ENCODE measurements around the gene XRCC3. TPM values are rescaled to one million over a fixed set of nuclear protein-coding genes. Genes with fewer than 3 reads are reported as not detected.

XRCC3 gene
- total RNA-seq, 1 donor from 2014 or later = 30.2 TPM

DNA sequence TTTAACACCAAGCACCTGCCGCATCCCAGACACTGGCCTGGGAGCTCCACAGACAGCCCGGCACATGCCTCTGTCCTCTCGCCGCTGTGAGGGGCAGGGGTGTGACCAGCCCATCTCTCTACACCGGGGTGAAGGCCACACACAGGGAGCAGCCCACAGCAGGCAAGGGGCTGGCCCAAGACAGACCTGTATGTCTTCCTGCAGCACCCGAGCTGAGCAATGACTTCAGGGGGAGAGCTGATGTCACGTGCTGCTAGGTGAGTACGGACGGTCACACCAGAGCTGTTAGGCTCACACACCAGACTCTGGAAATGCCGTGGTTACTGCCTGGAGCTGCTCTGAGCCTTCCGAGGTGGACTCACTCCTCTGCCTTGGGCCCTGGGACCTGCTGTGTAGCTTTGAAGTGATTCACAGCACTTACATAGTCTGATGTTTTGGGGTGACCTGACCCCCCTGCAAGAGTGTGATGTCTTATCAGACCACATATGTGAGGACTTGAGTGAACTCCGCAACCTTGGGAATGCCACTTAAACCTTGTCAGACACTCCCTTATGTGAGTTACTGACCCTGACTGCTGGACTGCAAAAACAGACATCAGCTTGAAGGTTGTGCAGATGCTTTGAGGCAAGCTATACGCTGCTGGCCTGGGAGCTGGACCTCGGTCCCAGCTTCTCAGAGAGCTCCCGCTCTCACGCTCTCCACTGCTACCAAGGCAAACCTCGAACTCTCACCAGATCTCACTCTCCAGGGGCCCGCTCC, 1.8 kb downstream of the XRCC3 start:
- TF ChIP-seq, protein P1, sequence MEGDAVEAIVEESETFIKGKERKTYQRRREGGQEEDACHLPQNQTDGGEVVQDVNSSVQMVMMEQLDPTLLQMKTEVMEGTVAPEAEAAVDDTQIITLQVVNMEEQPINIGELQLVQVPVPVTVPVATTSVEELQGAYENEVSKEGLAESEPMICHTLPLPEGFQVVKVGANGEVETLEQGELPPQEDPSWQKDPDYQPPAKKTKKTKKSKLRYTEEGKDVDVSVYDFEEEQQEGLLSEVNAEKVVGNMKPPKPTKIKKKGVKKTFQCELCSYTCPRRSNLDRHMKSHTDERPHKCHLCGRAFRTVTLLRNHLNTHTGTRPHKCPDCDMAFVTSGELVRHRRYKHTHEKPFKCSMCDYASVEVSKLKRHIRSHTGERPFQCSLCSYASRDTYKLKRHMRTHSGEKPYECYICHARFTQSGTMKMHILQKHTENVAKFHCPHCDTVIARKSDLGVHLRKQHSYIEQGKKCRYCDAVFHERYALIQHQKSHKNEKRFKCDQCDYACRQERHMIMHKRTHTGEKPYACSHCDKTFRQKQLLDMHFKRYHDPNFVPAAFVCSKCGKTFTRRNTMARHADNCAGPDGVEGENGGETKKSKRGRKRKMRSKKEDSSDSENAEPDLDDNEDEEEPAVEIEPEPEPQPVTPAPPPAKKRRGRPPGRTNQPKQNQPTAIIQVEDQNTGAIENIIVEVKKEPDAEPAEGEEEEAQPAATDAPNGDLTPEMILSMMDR (IDR thresholded peaks at IDR 0.05; ENCODE audit: unreplicated experiment) = no peak

DNA sequence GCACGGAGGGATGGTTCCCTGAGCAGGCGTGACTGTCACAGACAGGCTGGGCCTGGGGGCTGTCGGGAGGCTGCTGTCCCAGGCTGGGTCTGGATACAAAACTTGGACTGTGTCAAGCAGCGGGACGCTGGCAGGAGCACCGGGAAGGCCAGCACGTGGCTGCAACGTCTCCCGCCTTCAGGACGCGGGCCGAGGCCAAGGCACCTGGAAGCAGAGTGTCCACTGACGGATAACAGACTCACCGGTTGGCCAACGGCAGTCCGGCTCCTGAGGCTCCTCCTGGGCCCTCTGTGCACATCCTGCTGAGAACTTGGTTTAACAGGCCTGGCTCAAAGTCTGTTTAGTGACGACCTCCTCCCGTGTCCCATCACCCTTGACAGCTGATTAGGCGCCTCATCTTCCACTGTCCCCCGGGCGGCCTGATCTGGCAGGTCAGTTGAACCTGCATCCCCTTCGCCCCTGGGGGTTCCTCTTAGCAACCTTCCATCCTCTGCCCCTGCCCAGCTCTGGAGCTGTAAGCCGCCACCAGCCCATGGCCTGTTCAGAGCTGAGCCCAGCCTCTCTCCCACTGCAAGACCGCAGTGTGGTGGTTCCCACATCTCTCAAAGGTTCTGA, 2.5 kb downstream of the XRCC3 start:
- peaks cover 1% of the 10 kb centered on the region for H3K36me3 Mint-ChIP-seq (ENCODE audit: insufficient read depth)
- DNase-seq (ENCODE audit: low spot score, unreplicated experiment) = no peak
- H3K27me3 Mint-ChIP-seq = no peaks in the 10 kb centered on the region
- H3K9me3 Mint-ChIP-seq (ENCODE audit: low read depth) = no peaks in the 10 kb centered on the region
- TF ChIP-seq, protein P1 (IDR thresholded peaks at IDR 0.05; ENCODE audit: unreplicated experiment) = no peak
- no peak overlapping the region for H3K4me3 Mint-ChIP-seq (ENCODE audit: low read depth)
- H3K4me1 Mint-ChIP-seq (ENCODE audit: low read depth) = peaks cover 14% of the 10 kb centered on the region
- no peak overlapping the region for H3K27ac Mint-ChIP-seq

More for the DNA sequence above, 1.8 kb downstream of the XRCC3 start:
- H3K9me3 Mint-ChIP-seq (ENCODE audit: low read depth) = no peaks in the 10 kb centered on the region
- no peaks in the 10 kb centered on the region for H3K27me3 Mint-ChIP-seq
- H3K4me3 Mint-ChIP-seq (ENCODE audit: low read depth) = peak overlapping the region; percentile 82
- peak overlapping the region; percentile 82 for H3K27ac Mint-ChIP-seq
- H3K36me3 Mint-ChIP-seq (ENCODE audit: insufficient read depth) = peaks cover 3% of the 10 kb centered on the region
- DNase-seq (ENCODE audit: low spot score, unreplicated experiment) = no peak
- peaks cover 18% of the 10 kb centered on the region for H3K4me1 Mint-ChIP-seq (ENCODE audit: low read depth)

DNA sequence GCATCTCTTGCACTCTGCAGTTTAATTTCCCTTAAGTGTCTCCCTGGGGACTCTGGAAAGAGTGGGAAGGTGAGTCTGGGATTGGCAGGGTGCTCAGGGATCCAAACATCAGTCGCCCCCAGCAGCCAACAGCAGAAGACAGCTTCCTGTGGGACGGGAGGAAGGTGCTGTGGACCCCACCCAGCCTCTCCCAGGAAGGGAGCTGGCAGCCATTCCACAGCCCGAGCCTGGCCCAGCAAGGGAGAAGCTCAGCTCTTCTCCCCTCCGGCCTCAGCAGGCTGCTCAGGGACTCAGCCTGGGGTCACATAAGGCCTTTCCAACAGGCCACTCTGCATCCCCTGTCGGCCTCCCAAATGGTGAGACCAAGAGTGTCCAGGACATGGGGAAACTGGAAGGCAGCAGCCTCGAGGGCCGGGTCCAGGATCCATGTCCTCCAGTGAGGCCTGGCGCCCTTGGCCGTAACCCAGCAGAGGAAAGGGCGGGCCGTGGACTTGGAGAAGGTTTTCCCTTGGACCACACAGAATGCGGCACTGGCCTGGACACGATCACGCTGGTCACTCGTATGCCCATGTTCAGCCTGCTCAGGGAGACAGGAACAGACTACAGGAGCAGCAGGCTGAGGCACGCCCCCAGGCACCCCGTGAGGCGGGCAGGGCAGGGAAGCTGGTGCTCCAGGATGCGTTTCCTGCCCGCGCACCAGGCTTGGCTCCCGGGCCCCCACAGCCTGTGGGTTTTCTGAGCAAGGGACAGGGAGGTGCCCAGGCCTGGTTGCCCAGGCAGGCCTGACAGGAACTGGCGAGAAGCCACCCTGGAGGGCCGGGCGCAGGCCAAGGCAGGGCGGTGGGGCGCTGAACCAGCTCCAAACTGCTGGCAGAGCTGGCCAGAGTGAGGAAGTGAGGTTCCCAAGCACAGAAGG, 3.5 kb downstream of the XRCC3 start:
- DNase-seq (ENCODE audit: low spot score, unreplicated experiment) = no peak
- H3K36me3 Mint-ChIP-seq (ENCODE audit: insufficient read depth) = no peaks in the 10 kb centered on the region
- no peak overlapping the region for H3K4me3 Mint-ChIP-seq (ENCODE audit: low read depth)
- H3K27me3 Mint-ChIP-seq = no peaks in the 10 kb centered on the region
- TF ChIP-seq, protein P1 (IDR thresholded peaks at IDR 0.05; ENCODE audit: unreplicated experiment) = no peak
- H3K27ac Mint-ChIP-seq = peak overlapping the region; percentile 69
- no peaks in the 10 kb centered on the region for H3K9me3 Mint-ChIP-seq (ENCODE audit: low read depth)
- H3K4me1 Mint-ChIP-seq (ENCODE audit: low read depth) = peaks cover 6% of the 10 kb centered on the region

DNA sequence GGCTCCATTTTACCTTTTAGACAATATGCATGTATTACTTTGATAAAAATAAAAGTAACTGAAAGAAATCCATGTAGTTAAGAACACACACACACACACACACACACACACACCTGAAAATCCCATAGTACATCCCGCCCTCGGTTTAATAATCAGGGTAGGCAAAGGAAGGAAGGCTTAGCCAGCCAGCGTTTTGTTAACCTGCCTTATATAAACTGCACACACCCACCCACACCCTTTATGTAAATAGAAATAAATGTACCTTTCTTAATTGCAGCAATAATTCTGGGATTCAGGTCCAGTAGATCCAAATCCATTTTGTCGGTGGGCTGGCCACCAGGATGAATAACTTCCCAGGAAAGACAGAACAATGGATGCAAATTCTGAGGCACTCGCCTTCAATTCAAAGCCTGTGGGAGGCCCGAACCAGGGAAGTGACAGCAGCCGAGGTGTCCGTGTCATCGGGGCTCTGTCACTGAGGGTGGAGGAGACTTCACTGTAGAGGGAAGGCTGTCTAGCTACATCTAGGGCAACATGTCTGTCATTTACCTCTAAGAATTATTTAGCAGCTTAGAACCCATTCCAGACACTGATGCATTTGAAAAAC, 4.4 kb downstream of the XRCC3 start:
- H3K4me3 Mint-ChIP-seq (ENCODE audit: low read depth) = no peak overlapping the region
- no peak for DNase-seq (ENCODE audit: low spot score, unreplicated experiment)
- no peaks in the 10 kb centered on the region for H3K9me3 Mint-ChIP-seq (ENCODE audit: low read depth)
- no peaks in the 10 kb centered on the region for H3K27me3 Mint-ChIP-seq
- no peaks in the 10 kb centered on the region for H3K36me3 Mint-ChIP-seq (ENCODE audit: insufficient read depth)
- peaks cover 6% of the 10 kb centered on the region for H3K4me1 Mint-ChIP-seq (ENCODE audit: low read depth)
- peak overlapping the region; percentile 69 for H3K27ac Mint-ChIP-seq
- TF ChIP-seq, protein P1 (IDR thresholded peaks at IDR 0.05; ENCODE audit: unreplicated experiment) = no peak

DNA sequence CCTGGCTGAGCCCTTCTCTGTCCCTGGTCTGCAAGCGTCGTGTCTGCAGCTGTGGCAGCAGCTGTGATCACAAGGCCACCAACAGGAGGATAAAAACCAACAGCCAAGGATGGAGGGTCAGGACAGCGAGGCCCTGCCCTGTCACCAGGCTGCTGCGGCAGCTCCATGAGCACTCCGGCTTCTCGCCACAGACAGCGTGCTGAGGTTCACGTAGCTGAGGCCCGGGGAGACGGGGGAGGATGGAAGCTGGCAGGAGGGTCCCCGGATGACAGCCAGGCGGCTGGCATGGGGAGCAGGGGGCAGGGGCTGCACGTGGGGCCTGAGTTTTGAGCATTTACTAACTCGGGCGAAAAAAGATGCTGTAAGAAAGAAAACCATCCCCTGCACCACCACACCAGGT, 5.4 kb downstream of the XRCC3 start:
- DNase-seq (ENCODE audit: low spot score, unreplicated experiment) = no peak
- H3K4me3 Mint-ChIP-seq (ENCODE audit: low read depth) = no peak overlapping the region
- H3K27ac Mint-ChIP-seq = no peak overlapping the region
- H3K27me3 Mint-ChIP-seq = no peaks in the 10 kb centered on the region
- H3K4me1 Mint-ChIP-seq (ENCODE audit: low read depth) = peaks cover 4% of the 10 kb centered on the region
- no peaks in the 10 kb centered on the region for H3K9me3 Mint-ChIP-seq (ENCODE audit: low read depth)
- TF ChIP-seq, protein P1 (IDR thresholded peaks at IDR 0.05; ENCODE audit: unreplicated experiment) = no peak
- no peaks in the 10 kb centered on the region for H3K36me3 Mint-ChIP-seq (ENCODE audit: insufficient read depth)

Data from progenitor cell of endocrine pancreas (in vitro differentiated cells).